Heart right ventricle (tissue), 16 donors: Measurements from ENCODE around the gene SERPINB4. TPM values are rescaled to one million over a fixed set of nuclear protein-coding genes. Genes with fewer than 3 reads are reported as not detected.
"Not testable (repeated sequence)": the region's sequence is repeated elsewhere in the genome, so short reads cannot be mapped to it uniquely, and the experiment has no call there.

Experiments used
- ATAC-seq, 8 donors: fragments of 200-7000 bp; cut with Tn5 transposase; one replicate each; pipeline ENCODE4 v1.9.1; 2020; ENCODE audit warnings: mild to moderate bottlenecking in 8 of 8, moderate library complexity in 8 of 8, moderate number of reproducible peaks in 1 of 8
- DNase-seq, 2 donors: peaks; one replicate each; pipeline ENCODE4 v3.0.0-alpha.2; 2020
- H3K27ac ChIP-seq, 10 donors: fragments of 200-600 bp; sonication (generic) in 2 of 10; one replicate each; pipeline versions ENCODE4 v1.5.0 to v1.8.0; 2020 to 2022; ENCODE audit warnings: mild to moderate bottlenecking in 3 of 10
- H3K27me3 ChIP-seq, 7 donors: fragments of 200-600 bp; one replicate each; pipeline ENCODE4 v1.8.0; 2021 to 2022; ENCODE audit warnings: mild to moderate bottlenecking in 2 of 7
- H3K36me3 ChIP-seq, 9 donors: fragments of 200-600 bp; sonication (generic) in 1 of 9; one replicate each; pipeline versions ENCODE4 v1.5.0 to v1.8.0; 2020 to 2022; ENCODE audit warnings: mild to moderate bottlenecking in 2 of 9
- H3K4me1 ChIP-seq, 9 donors: fragments of 200-600 bp; sonication (generic) in 1 of 9; one replicate each; pipeline versions ENCODE4 v1.5.0 to v1.8.0; 2020 to 2022; ENCODE audit warnings: mild to moderate bottlenecking in 4 of 9
- H3K4me3 ChIP-seq, 10 donors: fragments of 200-600 bp; sonication (generic) in 2 of 10; one replicate each; pipeline versions ENCODE4 v1.5.0 to v1.8.0; 2020 to 2022; ENCODE audit warnings: mild to moderate bottlenecking in 7 of 10, moderate library complexity in 2 of 10
- H3K9me3 ChIP-seq, 11 donors: fragments of 200-600 bp in 10 of 11; sonication (generic) in 2 of 11; one replicate each; pipeline versions ENCODE4 v1.5.0 to v1.8.0; 2013 to 2022; ENCODE audit warnings: mild to moderate bottlenecking in 2 of 11, control low read depth in 1 of 11, moderate library complexity in 1 of 11
- WGBS, 2 donors: extraction: QIAGEN DNeasy Blood & Tissue Kit; methylation state at CpG; one replicate each; pipeline ENCODE4 v1.1.7; 2013; ENCODE audit warnings: inconsistent platforms in 1 of 2; 5-methylcytosine and 5-hydroxymethylcytosine counted together
- intact Hi-C, 10 donors: fragments of 100-400 bp; cut with DNase I; formaldehyde crosslinking; loops; one replicate each; pipeline versions ENCODE4 v1.11.1 to v1.14.2; 2022
- polyA plus RNA-seq, 2 donors: library from polyadenylated mRNA; stranded (reverse); fragments of 200-250 nt; gene quantifications; one replicate each; pipeline ENCODE4 v1.2.3, GENCODE V29; 2013
- total RNA-seq, 10 donors: library from RNA; stranded (reverse); fragmentation: NEBNext Ultra II Directional in 3 of 10; extraction: Animal tissue kit (Norgen Biotek cat#: 25700) in 3 of 10; gene quantifications; one replicate each; pipeline versions ENCODE4 v1.2.1 to v1.2.4, GENCODE V29; 2021 to 2023
- TF ChIP-seq, protein P1 (sequence below), 9 donors: fragments of 200-600 bp; sonication (generic) in 2 of 9; IDR thresholded peaks; one replicate each; pipeline versions ENCODE4 v1.5.0 to v1.8.0; 2021 to 2022; ENCODE audit warnings: antibody characterized with exemption in 9 of 9, mild to moderate bottlenecking in 5 of 9, moderate library complexity in 1 of 9
- donor health status: Arrhythmogenic right ventricular cardiomyopathy.
- donor health status: ischemic (EF 13 %, LVEDD 7.1; RV severe dilation, severe dysfunction).
- donor health status: healthy with polysubstance abuse.
- donor health status: DM: no; HTN: yes; CAD: no.
- donor health status: DM: no; HTN: no; CAD: no.
- donor health status: ischemic (EF 25% LVEDD 6.9; RV normal size, moderate dysfunction).
- donor health status: ischemic (EF 25% LVEDD 5.7; RV mildly dilated, moderate dysfunction).
- donor health status: healthy.
- donor health status: DM: yes; HTN: yes; CAD: no.
- donor health status: Ischemic cardiomyopathy.
- donor health status: ischemic (EF 35%, LVEDD 5.7; RV mildly dilated, moderate dysfunction).
- donor health status: nonischemic (EF 11% LVEDD 7.7; RV severe dilation, severe dysfunction).
- donor health status: DM: yes; HTN: yes; CAD: no.
- donor health status: PGD.
- donor health status: ischemic (EF 29% LVEDD 5.4; RV normal size, mild dysfunction).
- donor health status: nonischemic (EF 23%, LVEDD 6.1; RV moderate dilation, normal function).

Gene SERPINB4
- total and polyA plus RNA-seq, 12 donors = 0.10 TPM; not detected in 11

DNA sequence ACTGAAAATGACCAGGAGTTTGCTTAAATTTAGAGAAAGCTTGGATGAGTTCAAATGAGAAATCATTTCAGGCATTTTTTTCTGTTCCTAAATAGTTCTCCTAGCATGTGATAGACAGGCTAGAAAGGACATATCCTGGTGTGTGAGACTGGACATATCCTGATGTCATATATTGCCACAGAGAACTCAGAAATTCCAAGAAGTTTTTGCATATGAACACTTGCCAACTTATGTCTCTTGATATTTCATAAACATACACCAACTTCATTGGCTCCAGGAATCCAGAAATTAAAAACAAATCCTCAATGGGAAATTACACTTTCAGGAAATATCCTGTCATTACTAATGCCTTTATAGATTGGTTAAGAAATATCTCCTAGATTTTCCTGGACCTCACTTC lies 2.9 kb upstream of the SERPINB4 start:
- no peaks in the 10 kb centered on the region for H3K9me3 ChIP-seq
- TF ChIP-seq, protein P1, sequence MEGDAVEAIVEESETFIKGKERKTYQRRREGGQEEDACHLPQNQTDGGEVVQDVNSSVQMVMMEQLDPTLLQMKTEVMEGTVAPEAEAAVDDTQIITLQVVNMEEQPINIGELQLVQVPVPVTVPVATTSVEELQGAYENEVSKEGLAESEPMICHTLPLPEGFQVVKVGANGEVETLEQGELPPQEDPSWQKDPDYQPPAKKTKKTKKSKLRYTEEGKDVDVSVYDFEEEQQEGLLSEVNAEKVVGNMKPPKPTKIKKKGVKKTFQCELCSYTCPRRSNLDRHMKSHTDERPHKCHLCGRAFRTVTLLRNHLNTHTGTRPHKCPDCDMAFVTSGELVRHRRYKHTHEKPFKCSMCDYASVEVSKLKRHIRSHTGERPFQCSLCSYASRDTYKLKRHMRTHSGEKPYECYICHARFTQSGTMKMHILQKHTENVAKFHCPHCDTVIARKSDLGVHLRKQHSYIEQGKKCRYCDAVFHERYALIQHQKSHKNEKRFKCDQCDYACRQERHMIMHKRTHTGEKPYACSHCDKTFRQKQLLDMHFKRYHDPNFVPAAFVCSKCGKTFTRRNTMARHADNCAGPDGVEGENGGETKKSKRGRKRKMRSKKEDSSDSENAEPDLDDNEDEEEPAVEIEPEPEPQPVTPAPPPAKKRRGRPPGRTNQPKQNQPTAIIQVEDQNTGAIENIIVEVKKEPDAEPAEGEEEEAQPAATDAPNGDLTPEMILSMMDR (IDR thresholded peaks at IDR 0.05) = no peak
- H3K4me3 ChIP-seq = no peak overlapping the region
- no peak overlapping the region for H3K27ac ChIP-seq
- intact Hi-C loops = no loop called here
- H3K27me3 ChIP-seq = no peaks in the 10 kb centered on the region
- no peaks in the 10 kb centered on the region for H3K36me3 ChIP-seq
- DNase-seq (no peak), ATAC-seq (no peak)
- no peaks in the 10 kb centered on the region for H3K4me1 ChIP-seq

DNA sequence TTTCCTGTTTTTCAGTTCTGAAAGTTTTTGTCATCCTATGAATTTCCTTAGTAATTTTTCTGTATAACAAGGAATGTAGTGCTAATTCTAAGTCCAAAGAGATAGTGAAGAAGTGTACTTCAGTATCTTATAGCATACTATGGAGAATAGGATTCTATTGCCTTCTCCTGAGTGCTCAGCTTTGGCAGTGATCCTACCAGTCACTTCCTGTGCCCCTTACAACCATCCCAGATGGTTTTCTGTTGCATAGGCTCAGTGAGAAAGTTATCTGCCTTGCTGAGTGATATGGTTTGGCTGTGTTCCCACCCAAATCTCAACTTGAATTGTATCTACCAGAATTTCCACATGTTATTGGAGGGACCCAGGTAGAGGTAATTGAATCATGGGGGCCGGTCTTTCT lies 638 bp upstream of the SERPINB4 start:
- H3K27me3 ChIP-seq, intact Hi-C loops, H3K4me1 ChIP-seq, H3K9me3 ChIP-seq, H3K27ac ChIP-seq, ATAC-seq, H3K36me3 ChIP-seq, DNase-seq, H3K4me3 ChIP-seq: not testable (repeated sequence)
- 33 to 63% methylated on average over 1 of the region's 1 CpG for WGBS, 2 donors

DNA sequence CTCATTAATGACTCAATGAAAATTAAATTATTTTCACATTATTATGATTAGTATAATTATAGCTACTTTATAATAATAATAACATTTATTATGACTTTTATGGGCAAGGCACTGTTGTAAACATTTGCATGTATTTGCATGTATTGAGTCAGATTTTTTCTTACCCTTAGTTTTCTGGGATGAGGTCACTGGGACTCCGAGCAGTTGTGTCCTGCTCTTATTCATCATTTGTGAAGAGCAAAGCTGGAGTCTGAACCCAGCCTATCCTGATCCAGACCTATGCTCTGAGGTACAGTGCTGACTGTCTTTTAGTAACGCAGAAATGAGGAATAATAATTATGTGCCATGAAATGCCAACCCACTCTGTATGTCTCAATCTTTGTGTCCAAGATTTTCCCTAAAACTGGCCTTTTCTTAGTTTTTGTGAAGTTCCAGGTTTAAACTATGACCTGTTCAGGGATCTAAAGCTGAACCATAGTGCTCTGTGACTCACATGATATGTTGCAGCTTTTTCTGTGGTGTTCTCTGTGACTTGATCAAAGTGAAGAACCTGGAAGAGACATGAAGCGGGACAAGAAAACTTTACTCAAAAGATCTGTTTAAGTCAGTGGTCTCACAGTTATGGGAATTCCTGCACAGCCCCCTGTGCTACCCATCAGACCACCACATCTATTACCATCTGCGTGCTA lies 1.2 kb downstream of the SERPINB4 start:
- H3K9me3 ChIP-seq, H3K27me3 ChIP-seq, H3K4me1 ChIP-seq, ATAC-seq, H3K36me3 ChIP-seq, H3K27ac ChIP-seq, H3K4me3 ChIP-seq, intact Hi-C loops, DNase-seq: not testable (repeated sequence)
- WGBS, 2 donors = 88 to 92% methylated on average over 4 of the region's 4 CpGs

DNA sequence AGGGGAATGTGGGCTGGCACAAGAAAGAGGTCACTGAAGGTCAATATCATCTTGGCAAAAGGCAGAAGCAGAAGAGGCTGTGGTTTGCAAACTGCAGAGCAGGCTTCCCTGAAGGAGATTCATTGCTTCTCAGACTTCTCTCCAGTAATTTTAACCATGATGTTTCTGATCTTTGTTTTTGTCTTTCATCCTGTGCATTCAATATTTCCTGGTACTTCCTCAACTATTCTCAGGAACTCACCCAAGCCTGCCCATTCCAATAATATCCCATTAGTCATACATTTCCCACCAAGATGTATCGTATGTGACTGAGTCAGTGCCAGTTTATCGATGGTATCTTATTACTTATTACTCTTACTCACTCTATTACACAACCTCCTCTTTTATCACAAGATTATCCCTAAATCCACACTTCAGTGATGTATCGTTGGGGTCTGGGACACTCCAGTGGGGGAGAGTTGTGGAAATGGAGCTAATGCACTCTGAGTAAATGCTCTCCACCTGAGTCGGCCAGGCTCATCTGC lies 2.8 kb downstream of the SERPINB4 start:
- WGBS, 2 donors = 69 to 77% methylated on average over 4 of the region's 4 CpGs
- not testable (repeated sequence) for ATAC-seq

DNA sequence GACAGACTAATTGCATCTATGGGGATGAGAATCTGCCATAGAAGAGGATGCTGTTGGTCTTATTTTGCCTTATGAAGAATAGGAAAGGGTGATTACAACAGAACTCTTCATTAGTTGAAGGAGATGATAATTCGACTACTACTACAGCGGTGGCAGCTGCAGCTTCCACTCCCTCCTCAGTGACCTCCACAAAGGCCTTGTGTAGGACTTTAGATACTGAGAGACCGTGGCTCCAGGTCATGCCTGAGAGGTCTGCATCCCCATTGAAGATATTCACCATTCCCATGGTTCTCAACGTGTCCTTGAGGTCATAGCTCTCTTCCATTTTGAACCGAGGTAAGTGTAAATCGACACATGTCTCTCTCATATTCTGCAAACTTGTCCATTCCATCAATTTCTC lies 6.4 kb downstream of the SERPINB4 start:
- Histone ChIP-seq H3K27ac (no peak overlapping the region), H3K27me3 (no peaks in the 10 kb centered on the region), H3K4me3 (no peak overlapping the region), H3K9me3 (peaks cover 0 to 10% (median 0%) of the 10 kb centered on the region in 11 donors), H3K4me1 (no peaks in the 10 kb centered on the region), H3K36me3 (no peaks in the 10 kb centered on the region)
- DNase-seq (no peak), ATAC-seq (no peak)
- 86 to 88% methylated on average over 6 of the region's 6 CpGs for WGBS, 2 donors
- intact Hi-C loops = no loop called here
- TF ChIP-seq, protein P1 (IDR thresholded peaks at IDR 0.05) = no peak

More for the DNA sequence above, 2.8 kb downstream of the SERPINB4 start:
- H3K27ac ChIP-seq, H3K4me1 ChIP-seq, H3K36me3 ChIP-seq, H3K27me3 ChIP-seq, H3K9me3 ChIP-seq, H3K4me3 ChIP-seq, DNase-seq, intact Hi-C loops: not testable (repeated sequence)

DNA sequence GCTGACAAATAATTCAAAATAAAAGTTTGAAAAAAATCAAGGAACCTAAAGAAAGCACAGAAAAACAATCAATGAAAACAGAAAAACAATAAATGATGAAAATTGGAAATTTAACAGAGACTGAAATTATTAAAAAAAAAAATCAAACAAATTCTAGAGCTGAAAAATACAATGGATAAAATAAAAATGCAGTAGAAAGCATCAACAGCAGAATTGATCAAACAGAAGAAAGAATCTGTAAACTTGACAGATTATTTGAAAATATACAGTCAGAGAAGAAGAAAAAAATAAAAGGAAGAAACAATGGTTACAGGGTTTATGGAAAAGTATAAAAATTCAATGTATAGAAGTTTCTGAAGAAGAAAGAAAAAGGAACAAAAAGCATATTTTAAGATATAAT lies 16.2 kb downstream of the SERPINB4 start:
- H3K27ac ChIP-seq = no peak overlapping the region
- H3K36me3 ChIP-seq = no peaks in the 10 kb centered on the region
- TF ChIP-seq, protein P1 (IDR thresholded peaks at IDR 0.05) = no peak
- no peaks in the 10 kb centered on the region for H3K4me1 ChIP-seq
- H3K4me3 ChIP-seq = no peak overlapping the region
- no peaks in the 10 kb centered on the region for H3K27me3 ChIP-seq
- DNase-seq (no peak), ATAC-seq (no peak)
- intact Hi-C loops = no loop called here
- peaks cover 0 to 69% (median 15%) of the 10 kb centered on the region in 11 donors for H3K9me3 ChIP-seq
